Measurements from ENCODE around the gene ERF. TPM values are rescaled to one million over a fixed set of nuclear protein-coding genes. Genes with fewer than 3 reads are reported as not detected.
"Not testable (repeated sequence)": the region's sequence is repeated elsewhere in the genome, so short reads cannot be mapped to it uniquely, and the experiment has no call there.

The ERF gene
- total RNA-seq, 1 experiment from 2014 or later: 31.6 TPM

GRCh38 chr19:42275517-42275916 lies 20.6 kb upstream of the ERF start:
- DNase-seq (ENCODE audit: low read depth): no peak

GRCh38 chr19:42275103-42275502 lies 20.2 kb upstream of the ERF start:
- DNase-seq (ENCODE audit: low read depth): no peak

- DNase-seq (ENCODE audit: low read depth): no peak
These were observed 19.2 kb upstream of the ERF start for GRCh38 chr19:42274065-42274682.

- no peak for DNase-seq (ENCODE audit: low read depth)
These were observed 18.6 kb upstream of the ERF start for GRCh38 chr19:42273407-42274064.

GRCh38 chr19:42272989-42273406 lies 18.1 kb upstream of the ERF start:
- DNase-seq (ENCODE audit: low read depth): no peak

GRCh38 chr19:42272535-42272897 lies 17.6 kb upstream of the ERF start:
- DNase-seq (ENCODE audit: low read depth): no peak

- DNase-seq (ENCODE audit: low read depth): no peak
These were observed 17.1 kb upstream of the ERF start for GRCh38 chr19:42271861-42272534.

- DNase-seq (ENCODE audit: low read depth): no peak
These were observed 16.1 kb upstream of the ERF start for GRCh38 chr19:42271045-42271419.

GRCh38 chr19:42270346-42271044 lies 15.6 kb upstream of the ERF start:
- DNase-seq (ENCODE audit: low read depth): peak; percentile 79

GRCh38 chr19:42269478-42270345 lies 14.8 kb upstream of the ERF start:
- DNase-seq (ENCODE audit: low read depth): no peak

- peak; percentile 100 for DNase-seq (ENCODE audit: low read depth)
These were observed 14.0 kb upstream of the ERF start, which contains the start of gene CIC for GRCh38 chr19:42268704-42269477. Gene CIC (plus strand): TSS chr19:42269252. CDS start chr19:42271784, 2,532 bp downstream.

- DNase-seq (ENCODE audit: low read depth): peak; percentile 99
These were observed 13.3 kb upstream of the ERF start for GRCh38 chr19:42268142-42268703.

GRCh38 chr19:42267644-42268141 lies 12.8 kb upstream of the ERF start:
- no peak for DNase-seq (ENCODE audit: low read depth)

GRCh38 chr19:42266928-42267603 lies 12.1 kb upstream of the ERF start:
- not testable (repeated sequence) for DNase-seq (ENCODE audit: low read depth)

GRCh38 chr19:42266105-42266504 lies 11.2 kb upstream of the ERF start:
- DNase-seq (ENCODE audit: low read depth): not testable (repeated sequence)

GRCh38 chr19:42261763-42262162 lies 6.8 kb upstream of the ERF start:
- no peak for DNase-seq (ENCODE audit: low read depth)

GRCh38 chr19:42257842-42258241 lies 2.9 kb upstream of the ERF start:
- not testable (repeated sequence) for DNase-seq (ENCODE audit: low read depth)

GRCh38 chr19:42255766-42256745 lies 1.1 kb upstream of the ERF start:
- peak; percentile 67 for DNase-seq (ENCODE audit: low read depth)

Measured in RPMI7951 (cell line).